Measurements from ENCODE around the gene GRID1.

DNA sequence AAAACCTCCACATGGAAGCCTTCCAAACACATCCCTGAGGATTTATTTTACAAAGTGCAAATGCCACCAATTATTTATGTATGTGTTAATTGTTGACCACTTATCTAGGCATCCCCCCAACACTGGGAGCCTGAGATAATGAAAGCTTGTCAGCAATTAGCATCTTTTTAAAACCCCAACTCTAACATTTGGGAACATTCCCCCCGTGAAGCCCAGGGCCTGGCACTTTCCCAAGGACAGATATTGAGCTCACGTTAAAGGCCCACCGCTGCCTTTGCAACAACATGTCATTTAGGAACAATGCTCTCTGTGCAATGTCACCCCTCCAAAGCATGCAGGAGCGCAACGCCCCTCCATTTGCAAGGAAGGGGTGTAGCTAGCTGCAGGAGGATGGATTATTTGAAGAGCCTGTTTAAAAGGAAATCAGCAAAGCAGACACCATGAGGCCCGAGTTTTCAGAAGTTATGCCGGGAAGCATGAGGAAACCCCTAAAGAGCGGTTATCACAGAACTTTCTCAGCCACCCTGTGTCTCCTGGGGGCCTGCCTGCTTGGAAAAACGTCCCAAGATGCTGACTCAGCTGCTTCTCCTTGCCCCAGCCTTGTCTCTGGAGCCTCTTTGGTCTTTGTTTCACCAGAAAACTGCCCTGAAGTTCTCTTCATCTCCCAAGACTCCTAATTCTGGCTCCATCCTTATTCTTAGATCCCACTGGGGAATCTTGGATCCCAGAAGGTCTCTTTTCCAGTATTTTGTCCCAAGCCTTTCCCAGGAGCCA, 444.1 kb downstream of the GRID1 start:
- TF ChIP-seq, protein P1, sequence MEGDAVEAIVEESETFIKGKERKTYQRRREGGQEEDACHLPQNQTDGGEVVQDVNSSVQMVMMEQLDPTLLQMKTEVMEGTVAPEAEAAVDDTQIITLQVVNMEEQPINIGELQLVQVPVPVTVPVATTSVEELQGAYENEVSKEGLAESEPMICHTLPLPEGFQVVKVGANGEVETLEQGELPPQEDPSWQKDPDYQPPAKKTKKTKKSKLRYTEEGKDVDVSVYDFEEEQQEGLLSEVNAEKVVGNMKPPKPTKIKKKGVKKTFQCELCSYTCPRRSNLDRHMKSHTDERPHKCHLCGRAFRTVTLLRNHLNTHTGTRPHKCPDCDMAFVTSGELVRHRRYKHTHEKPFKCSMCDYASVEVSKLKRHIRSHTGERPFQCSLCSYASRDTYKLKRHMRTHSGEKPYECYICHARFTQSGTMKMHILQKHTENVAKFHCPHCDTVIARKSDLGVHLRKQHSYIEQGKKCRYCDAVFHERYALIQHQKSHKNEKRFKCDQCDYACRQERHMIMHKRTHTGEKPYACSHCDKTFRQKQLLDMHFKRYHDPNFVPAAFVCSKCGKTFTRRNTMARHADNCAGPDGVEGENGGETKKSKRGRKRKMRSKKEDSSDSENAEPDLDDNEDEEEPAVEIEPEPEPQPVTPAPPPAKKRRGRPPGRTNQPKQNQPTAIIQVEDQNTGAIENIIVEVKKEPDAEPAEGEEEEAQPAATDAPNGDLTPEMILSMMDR (IDR thresholded peaks at IDR 0.05) = no peak
- no peak for TF ChIP-seq ZFX (IDR thresholded peaks at IDR 0.05; ENCODE audit: borderline replicate concordance)

Measured in 22Rv1 (cell line).